Measurements from ENCODE around the gene NAA20.
"Not testable (repeated sequence)": the region's sequence is repeated elsewhere in the genome, so short reads cannot be mapped to it uniquely, and the experiment has no call there.

The NAA20 gene

GRCh38 chr20:19996222-19996621 is 20.9 kb upstream of the NAA20 start:
- H3K4me3 ChIP-seq (ENCODE audit: low read depth, low read length), result no peak overlapping the region
- no peak for TF ChIP-seq CTCF (IDR thresholded peaks at IDR 0.05; ENCODE audit: borderline replicate concordance, insufficient read depth, low read depth, low read length)

GRCh38 chr20:19996917-19997316 is 20.2 kb upstream of the NAA20 start:
- TF ChIP-seq CTCF (IDR thresholded peaks at IDR 0.05; ENCODE audit: borderline replicate concordance, insufficient read depth, low read depth, low read length), result no peak
- no peak overlapping the region for H3K4me3 ChIP-seq (ENCODE audit: low read depth, low read length)

GRCh38 chr20:19998990-19999705 is 18.0 kb upstream of the NAA20 start:
- H3K4me3 ChIP-seq (ENCODE audit: low read depth, low read length), result no peak overlapping the region
- no peak for TF ChIP-seq CTCF (IDR thresholded peaks at IDR 0.05; ENCODE audit: borderline replicate concordance, insufficient read depth, low read depth, low read length)

GRCh38 chr20:20000211-20000968 is 16.8 kb upstream of the NAA20 start:
- TF ChIP-seq CTCF (IDR thresholded peaks at IDR 0.05; ENCODE audit: borderline replicate concordance, insufficient read depth, low read depth, low read length), result no peak
- no peak overlapping the region for H3K4me3 ChIP-seq (ENCODE audit: low read depth, low read length)

- H3K4me3 ChIP-seq (ENCODE audit: low read depth, low read length), result no peak overlapping the region
- TF ChIP-seq CTCF (IDR thresholded peaks at IDR 0.05; ENCODE audit: borderline replicate concordance, insufficient read depth, low read depth, low read length), result no peak
Observed at GRCh38 chr20:20002101-20002998, 14.8 kb upstream of the NAA20 start.

GRCh38 chr20:20003031-20003954 is 13.9 kb upstream of the NAA20 start:
- TF ChIP-seq CTCF (IDR thresholded peaks at IDR 0.05; ENCODE audit: borderline replicate concordance, insufficient read depth, low read depth, low read length), result no peak
- no peak overlapping the region for H3K4me3 ChIP-seq (ENCODE audit: low read depth, low read length)

GRCh38 chr20:20003955-20004322 is 13.2 kb upstream of the NAA20 start:
- H3K4me3 ChIP-seq (ENCODE audit: low read depth, low read length), result not testable (repeated sequence)
